HCT116 (cell line): ENCODE measurements around the gene CTNND2.

Source experiments
- EGR1 ChIP-seq: IDR thresholded peaks from 2 replicates; pipeline ENCODE4 v1.6.1; 2012; ENCODE audit warnings: low read depth
- EZH2 ChIP-seq: fragments of 200-600 bp; sonication (generic); IDR thresholded peaks from 2 replicates; pipeline ENCODE4 v1.6.1; 2017; ENCODE audit warnings: antibody characterized with exemption, mixed run types
- EZH2phosphoT487 ChIP-seq: fragments of 200-600 bp; IDR thresholded peaks from 2 replicates; pipeline ENCODE4 v1.6.1; 2018; ENCODE audit warnings: antibody characterized with exemption, borderline replicate concordance
- POLR2A ChIP-seq: IDR thresholded peaks from 2 replicates; pipeline ENCODE4 v1.7.0; 2011; ENCODE audit warnings: borderline replicate concordance; ENCODE audit not compliant: insufficient read depth, insufficient read length; ENCODE audit errors: extremely low read depth
- RAD21 ChIP-seq: IDR thresholded peaks from 2 replicates; pipeline ENCODE4 v1.6.1; 2012; ENCODE audit warnings: low read depth, mild to moderate bottlenecking
- TF ChIP-seq, protein P1 (sequence below), 3 experiments: fragments of 200-600 bp in 1 of 3; sonication (generic) in 1 of 3; IDR thresholded peaks in 2 of 3; conservative IDR thresholded peaks in 1 of 3; 2 replicates each; pipeline ENCODE4 v1.5.1; 2012 to 2017; ENCODE audit warnings: low read depth in 2 of 3, low read length in 2 of 3, antibody characterized with exemption in 1 of 3, borderline replicate concordance in 1 of 3, control low read depth in 1 of 3, mild to moderate bottlenecking in 1 of 3, mixed read lengths in 1 of 3, mixed run types in 1 of 3, moderate library complexity in 1 of 3; ENCODE audit not compliant: insufficient read depth in 1 of 3
- TF ChIP-seq, protein P2 (sequence below): IDR thresholded peaks from 2 replicates; pipeline ENCODE4 v1.6.1; 2012
- TF ChIP-seq, protein P3 (sequence below): IDR thresholded peaks from 2 replicates; pipeline ENCODE4 v1.6.1; 2012
- TF ChIP-seq, protein P4 (sequence below): IDR thresholded peaks from 2 replicates; pipeline ENCODE4 v1.6.1; 2012; ENCODE audit warnings: low read depth
- TF ChIP-seq, protein P5 (sequence below): IDR thresholded peaks from 2 replicates; pipeline ENCODE4 v1.6.1; 2011; ENCODE audit warnings: mild to moderate bottlenecking, low read length, moderate library complexity; ENCODE audit not compliant: insufficient replicate concordance; ENCODE audit errors: extremely low read depth

DNA sequence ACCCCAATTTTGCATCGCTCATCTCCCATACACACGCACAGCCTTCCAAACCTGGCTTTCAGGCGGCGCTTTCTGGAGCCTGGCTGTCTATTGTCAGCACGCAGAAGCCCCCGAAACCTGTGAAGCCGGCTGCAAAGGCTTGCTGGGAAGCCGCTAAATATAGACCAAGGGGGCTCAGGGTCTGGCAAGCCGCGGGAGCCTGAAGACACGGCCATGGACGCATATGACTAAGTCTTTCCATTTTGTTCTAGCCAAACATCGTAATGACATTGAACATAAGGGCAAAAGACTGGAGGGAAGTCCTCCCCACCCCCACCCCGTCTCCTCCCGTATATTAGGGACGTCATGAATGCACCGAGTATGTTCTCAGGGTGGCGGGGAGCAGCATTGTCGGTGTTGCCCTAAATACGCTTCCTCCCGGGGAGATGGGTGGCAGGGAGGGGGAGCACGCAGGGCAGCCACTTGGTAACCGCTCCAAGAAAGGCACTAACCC, 1.1 kb downstream of the CTNND2 start:
- TF ChIP-seq, protein P1, sequence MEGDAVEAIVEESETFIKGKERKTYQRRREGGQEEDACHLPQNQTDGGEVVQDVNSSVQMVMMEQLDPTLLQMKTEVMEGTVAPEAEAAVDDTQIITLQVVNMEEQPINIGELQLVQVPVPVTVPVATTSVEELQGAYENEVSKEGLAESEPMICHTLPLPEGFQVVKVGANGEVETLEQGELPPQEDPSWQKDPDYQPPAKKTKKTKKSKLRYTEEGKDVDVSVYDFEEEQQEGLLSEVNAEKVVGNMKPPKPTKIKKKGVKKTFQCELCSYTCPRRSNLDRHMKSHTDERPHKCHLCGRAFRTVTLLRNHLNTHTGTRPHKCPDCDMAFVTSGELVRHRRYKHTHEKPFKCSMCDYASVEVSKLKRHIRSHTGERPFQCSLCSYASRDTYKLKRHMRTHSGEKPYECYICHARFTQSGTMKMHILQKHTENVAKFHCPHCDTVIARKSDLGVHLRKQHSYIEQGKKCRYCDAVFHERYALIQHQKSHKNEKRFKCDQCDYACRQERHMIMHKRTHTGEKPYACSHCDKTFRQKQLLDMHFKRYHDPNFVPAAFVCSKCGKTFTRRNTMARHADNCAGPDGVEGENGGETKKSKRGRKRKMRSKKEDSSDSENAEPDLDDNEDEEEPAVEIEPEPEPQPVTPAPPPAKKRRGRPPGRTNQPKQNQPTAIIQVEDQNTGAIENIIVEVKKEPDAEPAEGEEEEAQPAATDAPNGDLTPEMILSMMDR (IDR thresholded peaks at IDR 0.05 in 2 of 3, conservative IDR thresholded peaks at IDR 0.05 in 1 of 3; ENCODE audit: borderline replicate concordance in 1 of 3, insufficient read depth in 1 of 3, low read depth in 2 of 3, low read length in 2 of 3), result no peak
- TF ChIP-seq EZH2phosphoT487 (no peak), EZH2 (no peak), POLR2A (no peak), RAD21 (no peak), EGR1 (no peak)
- TF ChIP-seq, protein P2, sequence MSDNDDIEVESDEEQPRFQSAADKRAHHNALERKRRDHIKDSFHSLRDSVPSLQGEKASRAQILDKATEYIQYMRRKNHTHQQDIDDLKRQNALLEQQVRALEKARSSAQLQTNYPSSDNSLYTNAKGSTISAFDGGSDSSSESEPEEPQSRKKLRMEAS, result no peak
- TF ChIP-seq, protein P3, sequence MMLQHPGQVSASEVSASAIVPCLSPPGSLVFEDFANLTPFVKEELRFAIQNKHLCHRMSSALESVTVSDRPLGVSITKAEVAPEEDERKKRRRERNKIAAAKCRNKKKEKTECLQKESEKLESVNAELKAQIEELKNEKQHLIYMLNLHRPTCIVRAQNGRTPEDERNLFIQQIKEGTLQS, result no peak
- TF ChIP-seq, protein P4, sequence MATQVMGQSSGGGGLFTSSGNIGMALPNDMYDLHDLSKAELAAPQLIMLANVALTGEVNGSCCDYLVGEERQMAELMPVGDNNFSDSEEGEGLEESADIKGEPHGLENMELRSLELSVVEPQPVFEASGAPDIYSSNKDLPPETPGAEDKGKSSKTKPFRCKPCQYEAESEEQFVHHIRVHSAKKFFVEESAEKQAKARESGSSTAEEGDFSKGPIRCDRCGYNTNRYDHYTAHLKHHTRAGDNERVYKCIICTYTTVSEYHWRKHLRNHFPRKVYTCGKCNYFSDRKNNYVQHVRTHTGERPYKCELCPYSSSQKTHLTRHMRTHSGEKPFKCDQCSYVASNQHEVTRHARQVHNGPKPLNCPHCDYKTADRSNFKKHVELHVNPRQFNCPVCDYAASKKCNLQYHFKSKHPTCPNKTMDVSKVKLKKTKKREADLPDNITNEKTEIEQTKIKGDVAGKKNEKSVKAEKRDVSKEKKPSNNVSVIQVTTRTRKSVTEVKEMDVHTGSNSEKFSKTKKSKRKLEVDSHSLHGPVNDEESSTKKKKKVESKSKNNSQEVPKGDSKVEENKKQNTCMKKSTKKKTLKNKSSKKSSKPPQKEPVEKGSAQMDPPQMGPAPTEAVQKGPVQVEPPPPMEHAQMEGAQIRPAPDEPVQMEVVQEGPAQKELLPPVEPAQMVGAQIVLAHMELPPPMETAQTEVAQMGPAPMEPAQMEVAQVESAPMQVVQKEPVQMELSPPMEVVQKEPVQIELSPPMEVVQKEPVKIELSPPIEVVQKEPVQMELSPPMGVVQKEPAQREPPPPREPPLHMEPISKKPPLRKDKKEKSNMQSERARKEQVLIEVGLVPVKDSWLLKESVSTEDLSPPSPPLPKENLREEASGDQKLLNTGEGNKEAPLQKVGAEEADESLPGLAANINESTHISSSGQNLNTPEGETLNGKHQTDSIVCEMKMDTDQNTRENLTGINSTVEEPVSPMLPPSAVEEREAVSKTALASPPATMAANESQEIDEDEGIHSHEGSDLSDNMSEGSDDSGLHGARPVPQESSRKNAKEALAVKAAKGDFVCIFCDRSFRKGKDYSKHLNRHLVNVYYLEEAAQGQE, result no peak
- TF ChIP-seq, protein P5, sequence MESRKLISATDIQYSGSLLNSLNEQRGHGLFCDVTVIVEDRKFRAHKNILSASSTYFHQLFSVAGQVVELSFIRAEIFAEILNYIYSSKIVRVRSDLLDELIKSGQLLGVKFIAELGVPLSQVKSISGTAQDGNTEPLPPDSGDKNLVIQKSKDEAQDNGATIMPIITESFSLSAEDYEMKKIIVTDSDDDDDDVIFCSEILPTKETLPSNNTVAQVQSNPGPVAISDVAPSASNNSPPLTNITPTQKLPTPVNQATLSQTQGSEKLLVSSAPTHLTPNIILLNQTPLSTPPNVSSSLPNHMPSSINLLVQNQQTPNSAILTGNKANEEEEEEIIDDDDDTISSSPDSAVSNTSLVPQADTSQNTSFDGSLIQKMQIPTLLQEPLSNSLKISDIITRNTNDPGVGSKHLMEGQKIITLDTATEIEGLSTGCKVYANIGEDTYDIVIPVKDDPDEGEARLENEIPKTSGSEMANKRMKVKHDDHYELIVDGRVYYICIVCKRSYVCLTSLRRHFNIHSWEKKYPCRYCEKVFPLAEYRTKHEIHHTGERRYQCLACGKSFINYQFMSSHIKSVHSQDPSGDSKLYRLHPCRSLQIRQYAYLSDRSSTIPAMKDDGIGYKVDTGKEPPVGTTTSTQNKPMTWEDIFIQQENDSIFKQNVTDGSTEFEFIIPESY, result no peak
